Activated T-cell treated with anti-CD3 and anti-CD28 coated beads, Interleukin-2, amount 50 U/mL, for 24 hours (primary cell): ENCODE data around the gene RNPEPL1.
A peak's percentile ranks its signal among the peaks of the same experiment; 100 is the strongest.
"Not testable (repeated sequence)": the region's sequence is repeated elsewhere in the genome, so short reads cannot be mapped to it uniquely, and the experiment has no call there.

Experiments
- DNase-seq: peaks from one replicate; pipeline ENCODE4 v3.0.0-alpha.2; 2020
- H3K27ac Mint-ChIP-seq: 2 replicates; pipeline ENCODE4 v1.8.0; 2020; ENCODE audit warnings: mild to moderate bottlenecking, mixed read lengths
- H3K27me3 Mint-ChIP-seq: 2 replicates; pipeline ENCODE4 v1.8.0; 2020; ENCODE audit warnings: mixed read lengths
- H3K36me3 Mint-ChIP-seq: 2 replicates; pipeline ENCODE4 v1.8.0; 2020; ENCODE audit warnings: low read depth, mixed read lengths
- H3K4me1 Mint-ChIP-seq: 2 replicates; pipeline ENCODE4 v1.8.0; 2020; ENCODE audit warnings: low read depth, mixed read lengths
- H3K4me3 Mint-ChIP-seq: 2 replicates; pipeline ENCODE4 v1.8.0; 2020; ENCODE audit warnings: mild to moderate bottlenecking, moderate library complexity, mixed read lengths
- H3K9me3 Mint-ChIP-seq: 2 replicates; pipeline ENCODE4 v1.8.0; 2020; ENCODE audit warnings: mixed read lengths

RNPEPL1 gene

DNA sequence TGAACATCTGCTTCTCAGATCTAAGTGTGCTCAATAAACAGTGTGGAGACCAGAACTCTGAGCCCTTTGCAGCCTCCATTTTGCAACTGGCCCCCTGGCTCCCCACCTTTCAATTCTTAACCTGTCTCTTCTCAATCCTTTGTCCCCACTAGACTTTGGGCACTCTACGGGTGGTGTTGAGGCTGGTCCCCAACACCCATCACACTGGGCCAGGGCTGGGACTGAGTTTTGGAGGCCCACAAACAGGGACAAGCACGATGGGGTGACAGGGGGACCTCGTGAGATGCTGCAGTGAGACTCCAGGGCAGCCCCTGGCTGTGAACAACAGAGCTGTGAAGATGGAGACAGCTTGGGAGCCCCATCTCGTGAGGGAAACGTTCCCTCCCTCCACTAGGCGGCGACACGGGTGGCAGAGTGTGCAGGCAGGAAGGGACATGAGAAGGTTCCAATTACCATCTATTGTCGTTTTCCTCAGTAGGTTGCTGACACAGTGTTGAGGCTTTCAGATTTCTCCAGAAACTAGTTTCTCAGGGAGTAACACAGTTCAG is 11.7 kb upstream of the RNPEPL1 start:
- Mint-ChIP-seq H3K9me3 (no peaks in the 10 kb centered on the region), H3K36me3 (peaks cover 76% of the 10 kb centered on the region), H3K4me3 (peak overlapping the region; percentile 55), H3K27me3 (no peaks in the 10 kb centered on the region), H3K4me1 (peaks cover 45% of the 10 kb centered on the region), H3K27ac (peak overlapping the region; percentile 71)
- DNase-seq: peak; percentile 77

DNA sequence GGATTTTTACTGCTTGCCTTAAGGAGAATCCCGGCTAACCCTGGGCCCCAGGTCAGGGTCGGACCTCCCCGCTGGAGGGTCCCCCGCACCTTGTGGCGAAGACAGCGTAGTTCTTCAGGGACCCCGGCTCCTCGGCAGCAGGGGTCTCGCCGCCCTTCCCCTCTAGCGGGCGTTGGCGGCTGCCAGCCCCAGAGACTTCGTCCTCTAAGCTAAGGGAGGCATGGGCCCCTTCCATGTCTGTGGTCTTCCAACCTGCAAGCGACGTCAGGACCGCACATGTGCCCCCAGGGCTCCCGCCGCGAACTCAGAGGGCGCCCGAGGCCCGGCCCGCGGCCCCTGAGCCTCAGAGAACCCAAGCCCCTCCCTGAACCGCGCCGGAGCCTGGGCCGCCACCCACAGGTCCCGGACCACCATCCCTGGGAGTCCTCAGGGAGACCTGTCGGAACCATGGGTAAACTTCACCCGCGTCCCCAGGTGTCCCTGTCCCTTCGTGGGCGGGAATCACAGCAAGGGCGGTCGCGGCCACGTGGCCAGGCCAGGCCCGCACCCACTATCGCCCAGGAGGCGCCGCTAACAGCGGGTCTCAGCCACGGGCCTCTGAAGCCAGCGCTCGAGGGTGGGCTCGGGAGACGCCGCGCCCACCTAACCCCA is 11.1 kb upstream of the RNPEPL1 start:
- Mint-ChIP-seq H3K4me1 (peaks cover 48% of the 10 kb centered on the region), H3K9me3 (no peaks in the 10 kb centered on the region), H3K36me3 (peaks cover 76% of the 10 kb centered on the region), H3K27me3 (no peaks in the 10 kb centered on the region), H3K4me3 (peak overlapping the region; percentile 55), H3K27ac (no peak overlapping the region)
- DNase-seq: no peak

DNA sequence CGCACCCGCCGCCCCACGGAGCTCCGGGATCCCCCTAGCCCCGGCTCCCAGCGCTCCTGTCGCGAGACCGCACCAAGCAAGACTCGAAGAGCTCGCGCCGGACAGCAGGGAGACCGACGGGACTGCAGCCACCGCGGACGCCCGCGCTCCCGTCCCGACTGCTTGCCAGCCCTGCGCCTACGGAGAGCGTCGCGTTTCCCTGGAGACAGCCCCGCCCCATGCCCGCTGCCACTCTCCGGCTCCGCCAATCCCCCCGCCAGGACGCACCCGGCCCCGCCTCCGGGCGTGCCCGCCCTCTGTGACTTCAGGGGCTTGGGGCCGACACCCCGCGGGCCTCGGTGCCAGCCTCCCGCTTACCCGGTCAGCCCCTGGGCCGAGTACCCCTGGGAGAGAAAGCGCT is 10.5 kb upstream of the RNPEPL1 start, which contains the start of gene ANKMY1:
Gene ANKMY1 (minus strand): TSS at position 181 of the 400 bp plus-strand sequence. CDS start 653 bp downstream, outside the sequence.
- Mint-ChIP-seq H3K27me3 (no peaks in the 10 kb centered on the region), H3K27ac (peak within 1 kb of the TSS; percentile 95), H3K4me1 (peaks cover 54% of the 10 kb centered on the region), H3K4me3 (peak within 1 kb of the TSS; percentile 82), H3K9me3 (no peaks in the 10 kb centered on the region), H3K36me3 (peaks cover 76% of the 10 kb centered on the region)
- DNase-seq: peak; percentile 85

DNA sequence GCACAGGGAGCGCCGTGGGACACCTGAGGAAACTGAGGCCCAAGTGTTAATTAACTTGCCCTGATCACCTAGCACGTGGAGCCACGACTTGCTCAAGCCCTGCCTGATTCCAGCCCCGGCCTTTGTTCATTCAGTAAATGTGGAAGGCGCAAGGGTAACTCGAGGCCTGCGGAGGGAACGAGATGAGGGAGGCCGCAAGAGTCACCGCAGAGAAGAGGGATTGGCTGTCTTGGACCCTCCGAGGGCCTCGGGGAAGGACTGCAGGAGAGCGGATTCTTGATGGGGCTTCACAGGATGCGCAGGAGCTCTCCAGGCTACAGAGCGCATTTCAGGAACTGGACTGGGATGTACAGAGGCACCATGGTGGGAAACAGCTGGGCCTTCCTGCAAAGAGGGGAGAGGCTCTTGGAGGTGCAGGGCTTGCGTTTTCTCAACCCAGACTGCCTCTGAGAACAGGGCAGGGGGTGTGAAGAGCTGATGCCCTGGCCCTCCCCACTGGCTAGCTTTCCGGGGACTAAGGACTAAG is 10.0 kb upstream of the RNPEPL1 start:
- H3K27ac Mint-ChIP-seq: peak overlapping the region; percentile 95
- H3K9me3 Mint-ChIP-seq: no peaks in the 10 kb centered on the region
- H3K4me1 Mint-ChIP-seq: peaks cover 59% of the 10 kb centered on the region
- DNase-seq: no peak
- H3K4me3 Mint-ChIP-seq: peak overlapping the region; percentile 82
- H3K27me3 Mint-ChIP-seq: no peaks in the 10 kb centered on the region
- H3K36me3 Mint-ChIP-seq: peaks cover 76% of the 10 kb centered on the region

DNA sequence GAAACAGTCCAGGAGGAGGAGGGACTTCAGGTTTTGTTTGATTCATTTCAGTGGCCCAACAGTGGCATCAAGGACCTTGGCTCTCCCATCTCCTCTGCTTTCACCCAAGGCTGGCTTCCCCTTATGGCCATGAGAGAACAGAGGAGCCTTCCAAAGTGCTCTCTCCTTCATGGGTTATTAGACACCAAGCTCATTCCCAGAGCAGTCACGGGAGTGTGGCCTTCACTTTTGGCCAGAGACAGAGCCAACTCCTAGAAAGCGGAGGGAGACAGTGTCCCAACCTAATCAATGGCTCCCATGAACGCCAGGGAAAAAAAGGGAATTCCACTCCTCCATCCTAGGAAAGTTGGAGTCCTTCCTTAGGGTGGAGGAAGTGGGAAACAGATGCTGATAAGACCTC is 9.0 kb upstream of the RNPEPL1 start:
- H3K27ac Mint-ChIP-seq: peak overlapping the region; percentile 95
- no peaks in the 10 kb centered on the region for H3K27me3 Mint-ChIP-seq
- H3K9me3 Mint-ChIP-seq: no peaks in the 10 kb centered on the region
- H3K36me3 Mint-ChIP-seq: peaks cover 77% of the 10 kb centered on the region
- H3K4me3 Mint-ChIP-seq: peak overlapping the region; percentile 82
- peaks cover 68% of the 10 kb centered on the region for H3K4me1 Mint-ChIP-seq
- peak; percentile 40 for DNase-seq

DNA sequence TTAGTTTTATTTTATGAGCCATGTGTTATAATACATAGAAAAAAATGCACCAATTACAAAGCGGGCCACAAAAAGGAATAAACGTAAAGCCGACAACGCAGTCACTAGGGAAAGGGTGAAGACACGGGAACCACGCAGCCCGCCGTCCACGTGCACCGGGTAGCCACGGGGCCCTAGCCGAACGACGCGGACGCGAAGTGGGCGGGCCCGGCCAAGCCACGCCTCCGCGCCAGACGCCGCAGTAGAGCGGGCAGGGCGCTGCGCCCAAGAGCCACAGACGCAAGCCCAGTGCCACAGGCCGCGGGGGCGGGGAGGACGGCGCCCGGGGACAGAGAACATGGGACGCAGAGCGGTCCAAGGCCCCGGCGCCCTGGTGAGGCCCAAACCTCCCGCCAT is 8.2 kb upstream of the RNPEPL1 start, which contains the start of gene DUSP28:
Gene DUSP28 (plus strand): TSS at position 274 of the 396 bp plus-strand sequence. CDS start 328 bp downstream, outside the sequence.
- no peaks in the 10 kb centered on the region for H3K27me3 Mint-ChIP-seq
- peak; percentile 95 for DNase-seq
- H3K4me3 Mint-ChIP-seq: peak within 1 kb of the TSS; percentile 82
- H3K4me1 Mint-ChIP-seq: peaks cover 76% of the 10 kb centered on the region
- H3K27ac Mint-ChIP-seq: peak within 1 kb of the TSS; percentile 95
- peaks cover 77% of the 10 kb centered on the region for H3K36me3 Mint-ChIP-seq
- no peaks in the 10 kb centered on the region for H3K9me3 Mint-ChIP-seq

DNA sequence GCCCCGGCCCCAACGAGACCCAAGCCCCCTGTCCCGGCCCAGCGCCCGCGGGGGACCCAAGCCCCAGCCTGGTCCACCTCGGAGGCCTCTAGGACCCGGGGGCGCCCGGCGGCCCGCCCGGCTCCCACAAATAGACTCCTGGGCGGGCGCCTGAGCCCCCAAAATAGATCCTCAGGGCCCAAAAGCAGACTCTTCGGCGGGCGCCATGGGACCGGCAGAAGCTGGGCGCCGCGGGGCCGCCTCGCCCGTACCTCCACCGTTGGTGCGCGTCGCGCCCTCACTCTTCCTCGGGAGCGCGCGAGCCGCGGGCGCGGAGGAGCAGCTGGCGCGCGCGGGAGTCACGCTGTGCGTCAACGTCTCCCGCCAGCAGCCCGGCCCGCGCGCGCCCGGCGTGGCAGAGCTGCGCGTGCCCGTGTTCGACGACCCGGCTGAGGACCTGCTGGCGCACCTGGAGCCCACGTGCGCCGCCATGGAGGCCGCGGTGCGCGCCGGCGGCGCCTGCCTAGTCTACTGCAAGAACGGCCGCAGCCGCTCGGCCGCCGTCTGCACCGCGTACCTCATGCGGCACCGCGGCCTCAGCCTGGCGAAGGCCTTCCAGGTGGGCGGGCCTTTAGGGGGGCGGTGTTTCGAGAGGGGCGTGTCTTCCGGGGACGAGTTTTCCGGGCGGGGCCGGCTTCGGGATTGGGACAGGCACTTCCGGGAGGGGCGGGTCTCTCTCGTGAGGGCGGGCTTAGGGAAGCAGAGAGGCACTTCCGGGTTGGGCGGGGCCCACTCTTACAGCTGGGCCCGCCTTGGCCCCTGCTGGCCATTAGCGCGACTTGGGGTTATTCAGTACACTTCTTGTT is 7.6 kb upstream of the RNPEPL1 start:
- Mint-ChIP-seq H3K36me3 (peaks cover 79% of the 10 kb centered on the region), H3K27ac (peak overlapping the region; percentile 95), H3K27me3 (no peaks in the 10 kb centered on the region), H3K9me3 (no peaks in the 10 kb centered on the region), H3K4me3 (peak overlapping the region; percentile 82), H3K4me1 (peaks cover 78% of the 10 kb centered on the region)
- peak; percentile 100 for DNase-seq

DNA sequence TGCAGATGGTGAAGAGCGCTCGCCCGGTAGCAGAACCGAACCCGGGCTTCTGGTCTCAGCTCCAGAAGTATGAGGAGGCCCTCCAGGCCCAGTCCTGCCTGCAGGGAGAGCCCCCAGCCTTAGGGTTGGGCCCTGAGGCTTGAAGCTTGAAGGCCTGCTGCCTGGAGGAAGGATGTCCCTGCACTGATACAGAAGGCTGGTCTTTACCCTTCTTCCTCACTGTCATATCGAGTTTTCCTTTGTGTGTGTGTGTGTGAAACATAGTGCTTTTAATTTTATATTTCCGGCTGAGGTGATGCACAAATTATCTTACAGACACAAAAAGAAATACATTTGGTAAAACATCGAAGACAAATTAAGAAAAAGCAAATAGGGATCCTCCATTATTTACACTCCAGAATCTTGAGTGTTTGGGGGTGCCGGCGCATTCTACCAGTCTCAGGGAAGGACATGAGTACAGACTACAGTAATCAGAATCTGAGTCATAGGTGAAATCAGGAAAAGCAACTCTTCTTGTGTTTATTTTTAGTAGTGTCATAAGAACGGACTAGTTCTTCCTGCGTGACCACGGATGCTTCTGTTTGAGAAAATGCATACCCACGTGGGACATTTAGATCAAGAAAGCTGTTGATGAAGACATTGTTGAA is 6.8 kb upstream of the RNPEPL1 start:
- H3K27ac Mint-ChIP-seq: peak overlapping the region; percentile 95
- peaks cover 72% of the 10 kb centered on the region for H3K36me3 Mint-ChIP-seq
- DNase-seq: no peak
- peaks cover 80% of the 10 kb centered on the region for H3K4me1 Mint-ChIP-seq
- H3K4me3 Mint-ChIP-seq: peak overlapping the region; percentile 82
- H3K27me3 Mint-ChIP-seq: no peaks in the 10 kb centered on the region
- H3K9me3 Mint-ChIP-seq: no peaks in the 10 kb centered on the region

DNA sequence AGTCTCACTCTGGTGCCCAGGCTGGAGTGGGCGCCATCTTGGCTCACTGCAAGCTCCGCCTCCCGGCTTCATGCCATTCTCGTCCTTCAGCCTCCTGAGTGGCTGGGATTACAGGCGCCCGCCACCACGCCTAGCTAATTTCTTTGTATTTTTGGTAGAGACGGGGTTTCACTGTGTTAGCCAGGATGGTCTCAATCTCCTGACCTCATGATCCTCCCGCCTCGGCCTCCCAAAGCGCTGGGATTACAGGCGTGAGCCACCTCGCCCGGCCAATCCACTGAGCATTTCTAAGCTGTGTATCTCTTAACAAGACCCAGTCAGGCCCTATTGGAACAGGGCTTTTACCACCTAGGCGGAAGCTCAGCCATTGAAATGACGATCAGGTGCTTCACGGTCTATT is 5.1 kb upstream of the RNPEPL1 start:
- not testable (repeated sequence) for H3K4me3 Mint-ChIP-seq, DNase-seq, H3K27me3 Mint-ChIP-seq, H3K9me3 Mint-ChIP-seq
- peaks cover 81% of the 10 kb centered on the region for H3K4me1 Mint-ChIP-seq
- H3K27ac Mint-ChIP-seq: peak overlapping the region; percentile 95
- peaks cover 72% of the 10 kb centered on the region for H3K36me3 Mint-ChIP-seq

DNA sequence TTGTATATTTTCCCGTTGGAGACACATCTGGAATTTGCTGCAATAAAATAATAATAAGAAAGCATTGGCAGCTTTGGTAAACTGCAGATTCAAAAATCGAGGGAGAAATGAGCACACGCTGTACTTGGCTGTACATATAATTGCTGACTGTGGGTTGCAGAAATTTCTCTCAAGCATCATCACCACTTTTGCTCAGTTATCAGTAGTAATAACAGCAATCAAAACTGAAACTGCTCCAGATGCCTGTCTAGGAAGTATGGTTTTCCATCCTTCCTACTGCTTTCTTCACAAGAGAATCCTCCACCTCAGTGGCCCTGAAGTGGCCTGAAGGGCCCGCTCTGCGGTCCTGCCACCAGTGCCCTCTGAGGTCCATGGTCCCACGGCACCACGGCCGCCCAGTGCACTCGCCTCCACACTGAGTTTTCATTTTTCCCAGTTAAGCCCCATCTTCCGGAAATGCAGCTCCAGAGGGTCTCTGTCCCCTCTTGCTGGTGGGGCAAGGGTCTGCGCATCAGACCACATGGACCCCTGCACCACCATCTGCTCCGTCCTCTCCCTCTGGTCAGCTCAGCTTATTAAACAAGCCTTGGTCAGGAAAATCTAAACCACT is 4.2 kb upstream of the RNPEPL1 start:
- Mint-ChIP-seq H3K36me3 (peaks cover 64% of the 10 kb centered on the region), H3K27me3 (no peaks in the 10 kb centered on the region), H3K4me3 (peak overlapping the region; percentile 93), H3K9me3 (no peaks in the 10 kb centered on the region), H3K4me1 (peaks cover 72% of the 10 kb centered on the region), H3K27ac (peak overlapping the region; percentile 98)
- DNase-seq: no peak

DNA sequence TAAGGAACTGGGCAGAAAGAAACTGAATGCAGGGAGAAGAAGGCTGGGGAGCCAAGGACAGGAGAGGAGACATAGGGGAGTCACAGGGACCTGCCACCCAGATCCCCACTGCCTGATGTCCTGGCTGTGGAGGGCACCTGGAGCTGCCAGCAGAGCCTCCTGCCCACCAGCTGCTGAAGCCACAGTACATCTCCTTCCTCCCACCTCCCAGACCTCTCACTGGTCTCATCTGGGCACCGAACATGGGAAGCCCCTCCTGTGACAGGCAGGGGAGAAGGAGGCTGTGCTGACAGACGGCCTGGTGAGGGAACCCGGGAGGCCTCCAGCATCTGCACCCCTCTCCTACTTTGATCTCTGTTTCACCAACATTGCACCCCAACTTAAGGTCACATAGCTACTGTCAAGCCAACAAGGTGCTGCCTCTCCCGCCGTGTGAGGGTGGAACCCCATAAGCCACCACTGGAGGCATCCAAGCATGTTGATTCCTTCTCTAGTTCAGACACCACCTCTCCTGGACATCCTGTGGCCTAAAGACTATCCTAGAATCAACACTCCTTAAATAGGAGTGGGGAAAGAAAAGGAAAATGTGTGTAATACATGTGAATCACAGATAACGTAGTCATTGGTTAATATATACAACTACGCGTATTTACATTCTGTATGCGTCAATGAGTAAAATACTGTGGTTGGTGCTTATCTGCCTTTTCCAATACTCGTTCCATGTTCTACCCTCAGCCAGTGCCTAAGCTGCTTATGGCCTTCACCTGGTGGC is 3.5 kb upstream of the RNPEPL1 start:
- no peaks in the 10 kb centered on the region for H3K9me3 Mint-ChIP-seq
- no peaks in the 10 kb centered on the region for H3K27me3 Mint-ChIP-seq
- peaks cover 72% of the 10 kb centered on the region for H3K4me1 Mint-ChIP-seq
- peak overlapping the region; percentile 98 for H3K27ac Mint-ChIP-seq
- no peak for DNase-seq
- H3K4me3 Mint-ChIP-seq: peak overlapping the region; percentile 93
- H3K36me3 Mint-ChIP-seq: peaks cover 62% of the 10 kb centered on the region

DNA sequence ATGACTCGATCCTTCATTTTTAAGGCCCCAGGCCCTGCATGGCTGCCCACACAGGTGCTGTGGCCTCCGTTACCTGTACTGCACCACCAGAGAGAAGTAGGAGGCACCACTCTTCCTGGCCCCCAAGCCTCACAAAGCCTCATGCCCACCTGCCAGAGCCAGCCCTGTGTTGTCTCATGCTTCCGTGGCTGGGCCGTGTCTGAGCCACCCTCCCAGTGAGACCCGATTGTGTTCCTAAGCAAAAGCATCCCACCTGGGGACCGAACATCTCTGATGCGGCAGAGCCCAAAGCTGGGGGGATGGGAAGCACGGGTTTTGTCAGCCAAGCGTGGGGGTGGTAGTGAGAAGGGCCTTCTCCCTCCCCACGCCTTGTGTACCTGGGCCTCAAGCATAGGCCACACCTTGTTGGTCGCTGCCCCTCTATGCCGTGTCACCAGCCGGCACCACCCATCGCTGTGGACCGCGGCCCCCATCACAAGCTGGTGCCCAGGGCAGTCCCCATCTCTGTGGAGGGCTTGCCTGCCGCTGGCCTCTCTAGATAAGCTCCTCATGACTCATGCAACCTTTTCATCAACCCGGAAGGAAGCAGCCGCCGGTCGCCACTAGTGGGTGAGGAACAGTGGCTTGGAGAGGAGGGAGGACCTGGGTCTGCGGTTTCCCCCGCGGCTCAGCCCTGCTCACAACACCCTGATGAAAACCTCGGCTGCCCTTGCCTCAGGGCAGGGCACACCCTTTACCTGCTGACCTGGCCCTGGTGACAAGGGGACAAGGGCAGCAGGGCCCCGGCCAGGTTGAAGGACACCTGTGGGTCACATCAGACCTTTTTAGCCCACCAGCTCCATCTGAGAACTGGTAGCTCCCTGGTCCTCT is 2.7 kb upstream of the RNPEPL1 start:
- H3K27ac Mint-ChIP-seq: peak overlapping the region; percentile 98
- H3K36me3 Mint-ChIP-seq: peaks cover 59% of the 10 kb centered on the region
- H3K27me3 Mint-ChIP-seq: no peaks in the 10 kb centered on the region
- DNase-seq: peak; percentile 91
- H3K4me1 Mint-ChIP-seq: peaks cover 77% of the 10 kb centered on the region
- H3K4me3 Mint-ChIP-seq: peak overlapping the region; percentile 93
- no peaks in the 10 kb centered on the region for H3K9me3 Mint-ChIP-seq
